EH (cell line): ENCODE data around the gene CHMP2A.
A peak's percentile ranks its signal among the peaks of the same experiment; 100 is the strongest.
"Not testable (repeated sequence)": the region's sequence is repeated elsewhere in the genome, so short reads cannot be mapped to it uniquely, and the experiment has no call there.

ENCODE experiments used
- DNase-seq: peaks from one replicate; pipeline ENCODE4 v3.0.0-alpha.2; 2015; ENCODE audit warnings: low read depth

CHMP2A gene

DNA sequence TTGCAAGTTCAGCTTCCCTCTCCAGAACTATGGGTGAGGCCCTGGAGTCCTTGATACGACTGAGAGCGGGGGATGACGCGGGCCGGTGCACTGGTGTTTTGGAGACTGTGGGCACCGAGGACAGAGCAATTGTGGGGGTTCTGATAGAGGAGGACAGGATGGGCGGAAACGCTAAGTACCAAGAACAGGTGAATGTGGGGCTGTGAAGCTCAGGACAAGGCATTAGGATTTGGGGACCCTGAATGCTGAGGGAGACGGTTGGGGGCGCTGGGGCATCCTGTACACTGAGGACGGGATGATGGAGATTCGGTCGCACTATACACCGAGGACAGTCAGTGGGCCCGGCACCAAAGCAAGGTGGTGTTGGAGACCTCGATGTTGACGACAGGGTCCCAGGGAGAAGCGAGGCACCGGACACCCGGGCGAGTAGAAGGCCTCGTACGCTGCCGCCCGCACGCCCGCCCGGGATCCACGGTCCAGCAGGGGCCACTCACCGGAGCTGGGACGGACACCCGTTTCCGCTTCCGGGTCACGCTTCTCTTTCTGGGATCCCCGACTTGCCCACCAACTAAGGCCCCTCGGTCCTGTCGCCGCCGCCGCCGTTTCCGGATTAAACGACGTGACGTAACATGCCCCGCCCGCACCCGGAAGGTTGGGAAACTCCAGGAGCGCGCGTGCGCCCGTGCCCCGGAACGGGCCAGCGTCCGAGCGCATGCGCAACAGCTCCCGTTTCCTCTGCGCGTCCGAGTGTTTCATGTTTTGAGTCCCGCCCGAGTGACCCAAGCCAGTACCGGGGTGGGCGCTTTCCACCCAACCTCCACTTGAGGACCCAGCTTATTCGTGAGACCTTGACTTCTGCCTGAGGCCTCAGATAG lies at the start of gene CHMP2A:
Gene CHMP2A, minus strand, starts transcription at position 612 of the 875 bp plus-strand sequence. CDS start 893 bp downstream, outside the sequence.
- DNase-seq, result peak; percentile 97

DNA sequence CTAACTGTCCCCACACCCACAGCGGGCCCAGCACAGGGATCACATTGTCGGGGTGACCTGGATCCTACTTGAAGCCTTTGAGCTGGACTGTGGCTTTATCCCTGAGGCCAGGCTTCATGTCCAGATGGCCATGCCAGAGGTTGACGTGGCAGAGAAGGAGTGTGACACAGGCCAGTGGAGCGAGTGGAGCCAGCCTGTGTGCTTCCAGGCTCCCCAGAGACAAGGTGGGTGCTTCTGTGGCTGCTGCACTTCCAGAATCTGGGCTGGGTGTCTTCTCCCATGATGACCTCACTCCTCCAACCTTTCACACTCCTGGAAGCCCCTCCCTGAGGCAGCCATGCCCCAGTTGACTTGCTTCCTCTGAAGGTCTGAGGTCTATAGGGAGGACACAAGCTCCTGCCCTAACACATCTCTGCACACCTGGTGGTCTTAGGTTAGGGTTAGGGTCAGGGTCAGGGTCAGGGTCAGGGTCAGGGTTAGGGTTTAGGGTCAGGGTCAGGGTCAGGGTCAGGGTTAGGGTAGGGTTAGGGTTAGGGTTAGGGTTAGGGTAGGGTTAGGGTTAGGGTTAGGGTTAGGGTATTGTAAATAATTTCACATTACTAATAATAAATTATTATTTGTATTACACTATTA lies 31.3 kb upstream of the CHMP2A start:
- DNase-seq, result no peak

GRCh38 chr19:58585442-58586132 lies 30.7 kb upstream of the CHMP2A start:
- DNase-seq, result no peak

DNA sequence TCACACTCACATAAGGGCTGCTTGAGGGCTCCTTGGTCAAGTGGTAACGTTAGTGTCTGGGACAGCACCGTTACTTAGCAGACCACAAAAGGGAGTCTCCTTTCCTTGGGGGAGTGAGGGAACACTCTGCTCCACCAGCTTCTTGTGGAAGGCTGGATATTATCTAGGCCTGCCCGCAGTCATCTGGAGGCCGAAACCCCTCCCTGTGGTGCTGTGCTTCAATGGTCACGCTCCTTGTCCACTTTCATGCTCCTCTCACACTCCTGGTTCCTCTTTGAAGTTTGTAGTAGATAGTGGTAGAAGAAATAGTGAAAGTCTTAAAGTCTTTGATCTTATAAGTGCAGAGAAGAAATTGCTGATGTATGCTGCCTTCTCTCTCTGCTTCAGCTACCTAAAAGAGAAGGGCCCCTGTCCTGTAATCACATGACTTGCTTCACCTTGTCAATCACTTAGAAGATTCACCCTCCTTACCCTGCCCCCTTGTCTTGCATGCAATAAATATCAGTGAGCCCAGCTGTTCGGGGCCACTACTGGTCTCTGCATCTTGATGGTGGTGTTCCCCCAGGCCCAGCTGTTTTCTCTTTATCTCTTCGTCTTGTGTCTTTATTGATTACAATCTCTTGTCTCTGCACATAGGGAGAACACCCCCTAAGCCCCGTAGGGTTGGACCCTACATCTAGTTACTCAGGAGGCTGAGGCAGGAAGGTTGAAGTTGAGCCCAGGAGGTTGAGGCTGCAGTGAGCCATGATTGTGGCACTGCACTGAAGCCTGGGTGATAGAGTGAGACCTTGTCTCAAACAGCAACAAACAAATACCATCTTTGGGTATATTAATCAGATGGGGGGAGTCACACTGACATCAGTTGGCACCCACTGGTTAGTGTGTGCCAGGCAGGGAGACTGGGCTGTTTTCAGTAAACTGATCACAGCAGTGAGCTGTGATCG lies 29.9 kb upstream of the CHMP2A start:
- DNase-seq, result no peak

- DNase-seq, result no peak
These were observed 28.1 kb upstream of the CHMP2A start for GRCh38 chr19:58582985-58583384.

- peak; percentile 88 for DNase-seq
These were observed 26.6 kb upstream of the CHMP2A start for GRCh38 chr19:58581227-58582141.

DNA sequence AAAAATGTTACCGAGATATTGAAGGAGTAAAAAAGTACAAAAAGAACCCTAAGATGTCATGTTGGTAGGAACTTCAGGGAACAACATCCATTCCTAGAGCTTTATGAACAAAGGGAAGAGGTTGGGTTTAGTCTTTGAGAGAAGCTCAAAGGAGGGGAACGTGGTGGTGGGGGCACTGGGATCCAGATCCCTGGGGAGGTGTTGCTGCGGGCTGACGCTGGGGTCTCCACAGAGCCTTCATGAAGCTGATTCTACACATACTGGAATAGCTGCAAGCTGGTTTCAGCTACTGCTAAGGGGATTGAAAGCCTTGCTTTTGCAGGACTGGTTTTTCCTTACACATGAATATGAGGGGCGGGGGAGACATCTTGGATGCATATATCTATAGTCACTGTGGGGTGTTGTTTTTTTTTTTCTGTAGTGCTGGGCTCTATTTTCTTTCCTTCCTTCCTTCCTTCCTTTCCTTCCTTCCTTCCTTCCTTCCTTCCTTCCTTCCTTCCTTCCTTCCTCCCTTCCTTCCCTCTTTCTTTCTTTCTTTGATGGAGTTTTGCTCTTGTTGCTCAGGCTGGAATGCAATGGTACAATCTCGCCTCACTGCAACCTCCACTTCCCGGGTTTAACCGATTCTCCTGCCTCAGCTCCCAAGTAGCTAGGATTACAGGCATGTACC lies 24.7 kb upstream of the CHMP2A start:
- no peak for DNase-seq

- no peak for DNase-seq
These were observed 23.4 kb upstream of the CHMP2A start for GRCh38 chr19:58578012-58578925.

DNA sequence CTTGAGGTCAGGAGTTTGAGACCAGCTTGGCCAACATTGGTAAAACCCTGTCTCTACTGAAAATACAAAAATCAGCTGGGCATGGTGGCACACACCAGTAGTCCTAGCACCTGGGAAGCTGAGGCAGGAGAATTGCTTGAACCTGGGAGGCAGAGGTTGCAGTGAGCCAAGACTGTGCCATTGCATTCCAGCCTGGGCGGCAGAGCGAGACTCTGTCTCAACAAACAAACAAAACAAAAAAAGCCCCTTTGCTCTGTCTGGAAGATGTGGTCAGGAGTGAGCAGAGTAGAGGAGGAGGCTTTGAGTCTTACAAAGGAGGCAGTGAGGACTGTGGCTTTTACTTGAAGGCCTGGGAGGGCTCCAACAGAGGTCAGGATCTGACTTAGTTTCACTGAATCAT lies 22.7 kb upstream of the CHMP2A start:
- not testable (repeated sequence) for DNase-seq

DNA sequence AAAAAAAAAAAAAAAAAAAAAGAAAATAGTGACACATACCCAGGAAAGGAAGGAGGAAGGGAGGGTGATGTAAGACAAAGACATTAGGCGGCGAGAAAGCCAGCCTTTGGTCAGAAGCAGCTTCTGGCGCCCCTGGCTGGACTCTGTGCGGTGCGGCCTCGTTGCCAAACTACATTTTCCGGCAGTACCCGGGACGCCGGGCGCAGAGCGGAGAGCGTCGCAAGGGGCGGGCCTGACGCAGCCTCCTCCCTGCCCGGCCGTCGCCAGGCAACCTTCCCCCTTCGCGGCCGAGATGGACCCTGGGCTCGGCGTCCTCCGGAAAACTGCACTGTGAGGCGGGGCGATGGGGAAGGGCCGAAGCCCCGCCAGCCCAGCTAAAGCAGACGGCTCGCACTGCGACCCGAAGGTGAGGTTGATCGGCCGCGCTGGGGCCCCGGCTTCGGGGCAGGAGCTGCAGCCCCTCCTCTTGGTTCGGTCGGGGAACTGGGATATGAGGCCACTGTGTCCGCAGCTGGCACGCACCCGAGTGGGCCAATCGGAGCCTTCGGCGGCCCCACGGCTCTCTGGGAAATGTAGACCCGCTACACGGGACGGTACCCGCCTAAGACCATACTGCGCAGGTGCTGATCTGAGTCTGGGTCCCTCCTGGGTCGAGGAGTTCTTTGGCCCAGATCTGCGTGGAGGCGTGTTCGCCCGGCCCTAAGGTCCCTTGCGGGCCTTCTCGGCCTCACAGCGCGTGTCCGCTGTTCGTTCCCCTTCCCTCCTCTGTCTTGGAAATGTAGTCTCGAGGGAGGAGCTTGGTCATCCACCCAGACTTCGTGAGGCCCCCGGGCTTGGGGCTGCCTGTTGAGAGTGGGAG lies 20.5 kb upstream of the CHMP2A start:
- DNase-seq, result peak; percentile 92

DNA sequence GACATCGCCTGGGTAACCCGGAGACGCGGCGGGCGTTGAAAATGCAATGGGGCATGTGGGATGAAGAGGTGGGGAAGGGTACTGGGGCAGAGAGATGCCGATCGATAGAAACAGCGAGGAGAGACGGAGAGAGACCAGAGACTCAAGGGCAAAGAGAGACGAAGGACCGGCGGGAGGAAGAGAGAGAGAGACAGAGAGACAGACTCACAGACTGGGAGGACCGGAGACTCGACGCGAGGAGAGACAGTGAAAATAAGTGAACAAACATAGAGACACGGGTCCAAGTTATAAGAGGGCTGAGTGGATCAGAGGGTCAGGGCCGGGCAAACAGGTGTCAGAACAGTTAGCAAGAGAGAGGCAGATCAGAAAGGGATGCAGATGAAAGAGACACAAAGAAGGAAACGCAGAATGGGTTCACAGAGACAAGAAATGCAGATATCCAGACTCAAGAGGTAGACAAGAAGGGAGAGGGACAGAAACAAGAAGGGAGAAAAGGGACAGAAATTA lies 18.8 kb upstream of the CHMP2A start:
- no peak for DNase-seq

DNA sequence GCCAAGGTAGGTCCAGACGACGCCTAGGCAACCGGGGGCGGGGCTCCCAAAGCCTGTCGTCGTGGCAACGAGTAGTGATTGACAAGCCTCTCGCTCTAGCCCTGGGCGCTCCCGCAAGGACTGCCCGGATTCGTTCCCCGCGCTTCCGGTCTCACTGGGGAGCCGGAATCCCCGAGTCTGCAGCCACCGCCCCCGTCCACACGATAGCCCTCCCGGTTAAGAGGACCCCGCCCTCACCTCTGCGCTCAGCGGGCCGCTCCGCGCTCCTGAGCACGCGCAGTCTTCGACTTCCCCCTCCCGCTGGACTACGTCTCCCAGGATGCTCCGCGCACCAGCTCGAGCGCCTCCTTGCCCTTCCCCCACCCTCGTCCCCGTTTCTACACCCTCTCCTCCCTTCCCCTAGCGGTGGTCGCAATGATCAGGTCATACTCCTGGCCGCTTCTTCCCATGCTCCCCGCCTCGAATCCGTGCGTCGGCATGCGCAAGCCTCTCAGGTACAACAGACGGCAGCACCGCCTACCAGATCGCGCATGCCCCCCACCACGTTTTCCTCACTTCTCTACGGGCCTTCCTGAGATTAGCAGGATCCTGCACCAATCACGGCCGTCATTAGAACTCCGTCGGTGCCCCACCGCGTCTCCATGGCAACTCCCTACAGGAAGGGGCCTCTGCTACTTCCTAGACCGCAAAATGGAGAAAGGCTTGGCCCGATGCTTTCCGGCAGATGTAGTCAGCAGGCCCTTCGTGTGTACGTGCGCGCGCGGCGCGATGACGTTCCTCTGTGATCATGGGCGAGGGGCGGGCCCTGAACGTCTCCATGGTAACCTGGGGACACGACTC lies 18.1 kb upstream of the CHMP2A start, which contains the start of gene MZF1:
Gene MZF1, minus strand, starts transcription at position 518 of the 840 bp plus-strand sequence. CDS start 1,946 bp downstream, outside the sequence.
- DNase-seq, result peak; percentile 100

GRCh38 chr19:58572026-58572817 lies 17.3 kb upstream of the CHMP2A start:
- no peak for DNase-seq

DNA sequence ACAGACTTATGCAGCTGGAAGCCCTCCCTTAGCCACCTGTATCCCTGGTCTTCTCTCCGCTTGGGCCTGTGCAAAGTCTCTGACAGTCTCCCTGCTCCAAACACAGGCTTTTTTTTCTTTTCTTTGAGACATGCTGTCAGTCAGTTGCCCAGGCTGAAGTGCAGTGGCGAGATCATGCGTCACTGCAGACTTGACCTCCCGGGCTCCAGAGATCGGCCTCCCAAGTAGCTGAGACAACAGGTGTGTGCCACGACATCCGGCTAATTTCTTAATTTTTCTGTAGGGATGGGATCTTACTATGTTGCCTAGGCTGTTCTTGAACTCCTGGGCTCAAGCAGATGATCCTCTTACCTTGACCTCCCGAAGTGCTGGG lies 16.7 kb upstream of the CHMP2A start:
- DNase-seq, result no peak

DNA sequence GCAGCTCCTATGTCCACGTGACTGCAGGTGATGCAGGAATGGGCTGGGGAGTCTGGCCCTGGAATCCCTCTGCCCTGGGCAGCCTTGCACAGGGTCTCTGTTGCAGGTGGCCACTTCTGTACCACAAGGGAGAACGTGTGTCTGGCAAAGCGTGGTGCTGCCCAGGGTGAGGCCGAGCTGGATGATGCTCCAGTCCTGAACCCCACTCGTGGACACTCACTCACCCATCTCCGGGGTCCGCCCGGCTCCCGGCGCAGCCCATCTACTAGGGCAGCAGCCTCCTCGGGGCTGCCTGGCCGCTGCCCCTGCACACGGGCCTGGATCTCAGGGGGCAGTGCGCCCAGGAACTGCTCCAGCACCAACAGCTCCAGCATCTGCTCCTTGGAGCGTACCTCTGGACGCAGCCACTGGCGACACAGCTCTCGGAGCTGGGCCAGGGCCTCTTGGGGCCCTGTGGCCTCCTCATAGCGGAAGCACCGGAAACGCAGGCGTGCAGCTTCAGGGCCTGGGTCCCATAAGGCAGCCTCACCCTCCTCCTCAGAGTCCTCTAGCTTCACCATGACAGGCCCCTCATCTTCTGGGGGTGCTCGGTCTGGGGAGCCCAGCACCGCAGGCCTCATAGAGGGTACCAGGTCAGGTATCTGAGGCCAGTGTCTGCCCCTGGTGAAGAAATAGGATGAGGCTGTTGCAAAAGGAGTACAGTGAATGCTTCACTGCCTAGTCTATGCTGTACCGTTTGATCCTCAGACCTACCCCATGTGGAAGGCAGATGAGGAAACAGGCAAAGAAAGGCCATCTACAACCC lies 16.1 kb upstream of the CHMP2A start:
- DNase-seq, result no peak
